HepG2 (cell line): Measurements from ENCODE around the gene GSDMA. TPM values are rescaled to one million over a fixed set of nuclear protein-coding genes. Genes with fewer than 3 reads are reported as not detected.

Source experiments
- CBX1 ChIP-seq: IDR thresholded peaks from one replicate; pipeline ENCODE4 v1.6.1; 2016; ENCODE audit warnings: antibody characterized with exemption, low read depth
- CCDC6 ChIP-seq: sonication (generic); formaldehyde crosslinking; IDR thresholded peaks from 2 replicates; pipeline ENCODE4 v1.8.1; 2022; ENCODE audit warnings: mild to moderate bottlenecking, missing genetic modification reagents, moderate library complexity
- CEBPG ChIP-seq: IDR thresholded peaks from 2 replicates; pipeline ENCODE4 v1.6.1; 2016
- CREM ChIP-seq, 2 experiments: sonication (generic) in 1 of 2; formaldehyde crosslinking in 1 of 2; IDR thresholded peaks; 2 replicates each; pipeline versions ENCODE4 v1.4.0 to v1.6.1; 2016 to 2020; ENCODE audit warnings: antibody characterized with exemption in 1 of 2, mild to moderate bottlenecking in 1 of 2, missing genetic modification reagents in 1 of 2
- E2F1 ChIP-seq: sonication (generic); formaldehyde crosslinking; IDR thresholded peaks from 2 replicates; pipeline ENCODE4 v1.5.0; 2020; ENCODE audit warnings: missing genetic modification reagents
- FOXA1 ChIP-seq, 2 experiments: fragments of 450-650 bp in 1 of 2; sonication (generic) in 1 of 2; formaldehyde crosslinking in 1 of 2; IDR thresholded peaks; 2 replicates each; pipeline versions ENCODE4 v1.4.0 to v1.6.1; 2016 to 2020; ENCODE audit warnings: missing genetic modification reagents in 1 of 2
- FOXM1 ChIP-seq: sonication (generic); formaldehyde crosslinking; IDR thresholded peaks from 2 replicates; pipeline ENCODE4 v1.5.0; 2020; ENCODE audit warnings: missing genetic modification reagents
- GABPB1 ChIP-seq: IDR thresholded peaks from 2 replicates; pipeline ENCODE4 v1.6.1; 2016; ENCODE audit warnings: mild to moderate bottlenecking, missing genetic modification reagents, moderate library complexity, missing compliant biosample characterization
- MED8 ChIP-seq: sonication (generic); formaldehyde crosslinking; IDR thresholded peaks from 2 replicates; pipeline ENCODE4 v1.8.1; 2023; ENCODE audit warnings: mild to moderate bottlenecking, missing genetic modification reagents; ENCODE audit not compliant: insufficient replicate concordance
- NR2C2 ChIP-seq: sonication (generic); formaldehyde crosslinking; IDR thresholded peaks from 2 replicates; pipeline ENCODE4 v1.4.0; 2020; ENCODE audit warnings: missing genetic modification reagents, mild to moderate bottlenecking, moderate library complexity, borderline replicate concordance
- NR3C1 ChIP-seq: sonication (generic); formaldehyde crosslinking; IDR thresholded peaks from 2 replicates; pipeline ENCODE4 v1.4.0; 2020; ENCODE audit warnings: missing genetic modification reagents
- ZFP37 ChIP-seq: sonication (generic); formaldehyde crosslinking; IDR thresholded peaks from 2 replicates; pipeline ENCODE4 v1.4.0; 2020; ENCODE audit warnings: missing genetic modification reagents, borderline replicate concordance
- ZFYVE20 ChIP-seq: sonication (generic); formaldehyde crosslinking; IDR thresholded peaks from 2 replicates; pipeline ENCODE4 v1.8.0; 2023; ENCODE audit warnings: low read depth, mild to moderate bottlenecking, moderate library complexity, missing genetic modification reagents, borderline replicate concordance
- ZHX2 ChIP-seq, 2 experiments: sonication (generic) in 1 of 2; formaldehyde crosslinking in 1 of 2; IDR thresholded peaks; 2 replicates each; pipeline versions ENCODE4 v1.6.1 to v1.9.0; 2014 to 2022; ENCODE audit warnings: antibody characterized with exemption in 1 of 2, borderline replicate concordance in 1 of 2, inconsistent platforms in 1 of 2, low read depth in 1 of 2, missing genetic modification reagents in 1 of 2
- ZNF121 ChIP-seq: sonication (generic); formaldehyde crosslinking; IDR thresholded peaks from 2 replicates; pipeline ENCODE4 v1.5.0; 2020; ENCODE audit warnings: mild to moderate bottlenecking, missing genetic modification reagents
- ZNF136 ChIP-seq: sonication (generic); formaldehyde crosslinking; IDR thresholded peaks from 2 replicates; pipeline ENCODE4 v1.8.1; 2022; ENCODE audit warnings: low read depth, mild to moderate bottlenecking, moderate library complexity, missing genetic modification reagents
- ZNF18 ChIP-seq: sonication (generic); formaldehyde crosslinking; IDR thresholded peaks from 2 replicates; pipeline ENCODE4 v1.8.0; 2022; ENCODE audit warnings: mild to moderate bottlenecking, missing genetic modification reagents; ENCODE audit not compliant: insufficient replicate concordance
- ZNF644 ChIP-seq: IDR thresholded peaks from 2 replicates; pipeline ENCODE4 v1.6.1; 2016; ENCODE audit warnings: low read depth
- ZNF678 ChIP-seq: sonication (generic); formaldehyde crosslinking; IDR thresholded peaks from 2 replicates; pipeline ENCODE4 v1.4.0; 2020; ENCODE audit warnings: mild to moderate bottlenecking, missing genetic modification reagents
- ZNF816 ChIP-seq: sonication (generic); formaldehyde crosslinking; IDR thresholded peaks from 2 replicates; pipeline ENCODE4 v1.8.0; 2022; ENCODE audit warnings: missing genetic modification reagents, mild to moderate bottlenecking, borderline replicate concordance
- ZSCAN9 ChIP-seq: IDR thresholded peaks from 2 replicates; pipeline ENCODE4 v1.6.1; 2016; ENCODE audit warnings: borderline replicate concordance
- polyA plus RNA-seq, 8 experiments: library from polyadenylated mRNA; depleted of rRNA in 3 of 8; stranded (reverse) in 7 of 8; unstranded in 1 of 8; fragments of >200 nt; fragmentation: Illumina TruSeq in 4 of 8; extraction: Trizol in 4 of 8; gene quantifications; 2 replicates each; pipeline versions ENCODE4 v1.2.1 to v1.2.3, GENCODE V29; 2011 to 2016; ENCODE audit warnings: low read depth in 4 of 8, missing spikeins in 1 of 8, mixed read lengths in 1 of 8; ENCODE audit not compliant: insufficient read depth in 1 of 8
- total RNA-seq, 5 experiments: library from RNA; depleted of rRNA; stranded (reverse); fragments of >200 nt; fragmentation: Illumina TruSeq; extraction: Trizol; gene quantifications; 2 replicates each; pipeline ENCODE4 v1.2.3, GENCODE V29; 2016; ENCODE audit warnings: low read depth in 1 of 5

The GSDMA gene
- total and polyA plus RNA-seq, 2 of the 13 experiments (the other 11 are each of a cell fraction or from before 2014, with no cell fraction given) = not detected

- TF ChIP-seq ZFP37 (no peak), CEBPG (CRISPR knock-in tag) (no peak), ZNF121 (no peak), NR3C1 (CRISPR knock-in tag) (no peak), ZNF136 (CRISPR knock-in tag) (no peak), CREM (IDR thresholded peaks at IDR 0.05) (no peak), CREM (CRISPR knock-in tag; IDR thresholded peaks at IDR 0.05) (no peak), FOXA1 (IDR thresholded peaks at IDR 0.05) (no peak), FOXA1 (CRISPR knock-in tag; IDR thresholded peaks at IDR 0.05) (no peak), E2F1 (no peak), ZNF644 (CRISPR knock-in tag) (no peak), ZSCAN9 (CRISPR knock-in tag) (no peak), ZHX2 (IDR thresholded peaks at IDR 0.05; ENCODE audit: low read depth) (no peak), ZHX2 (CRISPR knock-in tag; IDR thresholded peaks at IDR 0.05; ENCODE audit: borderline replicate concordance) (no peak), CBX1 (no peak), ZFYVE20 (CRISPR knock-in tag) (no peak), ZNF18 (CRISPR knock-in tag) (no peak), MED8 (no peak), NR2C2 (CRISPR knock-in tag) (no peak), GABPB1 (peak; percentile 75), ZNF678 (no peak), ZNF816 (CRISPR knock-in tag) (no peak), CCDC6 (CRISPR knock-in tag) (0 out of 2 replicates have a peak, but pooled peaks have one; percentile 33), FOXM1 (no peak)
Observed at GRCh38 chr17:39952680-39953470, 9.9 kb upstream of the GSDMA start (continued).
